Right lobe of liver (tissue), 6 donors: ENCODE data around the gene ZBTB48. TPM values are rescaled to one million over a fixed set of nuclear protein-coding genes. Genes with fewer than 3 reads are reported as not detected.
A peak's percentile ranks its signal among the peaks of the same experiment; 100 is the strongest.

ENCODE experiments used
- ATAC-seq, 4 donors: fragments of 200-7000 bp; cut with Tn5 transposase; one replicate each; pipeline ENCODE4 v1.9.1; 2020; ENCODE audit warnings: mild to moderate bottlenecking in 4 of 4, moderate library complexity in 4 of 4
- DNase-seq, 3 donors: peaks; one replicate each; pipeline ENCODE4 v3.0.0-alpha.2; 2020
- H3K27ac ChIP-seq, 3 donors: fragments of 200-600 bp; one replicate each; pipeline ENCODE4 v1.8.0; 2022
- H3K27me3 ChIP-seq, 2 donors: fragments of 200-600 bp; one replicate each; pipeline ENCODE4 v1.8.0; 2022
- H3K36me3 ChIP-seq, 4 donors: fragments of 200-600 bp; sonication (generic) in 1 of 4; one replicate each; pipeline versions ENCODE4 v1.5.1 to v1.8.0; 2017 to 2022; ENCODE audit warnings: control low read depth in 1 of 4
- H3K4me1 ChIP-seq, 4 donors: fragments of 200-600 bp; sonication (generic) in 1 of 4; one replicate each; pipeline versions ENCODE4 v1.5.1 to v1.8.0; 2017 to 2022; ENCODE audit warnings: control low read depth in 1 of 4
- H3K4me3 ChIP-seq, 3 donors: fragments of 200-600 bp; one replicate each; pipeline ENCODE4 v1.8.0; 2022
- H3K9me3 ChIP-seq, 4 donors: fragments of 200-600 bp; sonication (generic) in 1 of 4; one replicate each; pipeline versions ENCODE4 v1.5.1 to v1.8.0; 2017 to 2022; ENCODE audit warnings: control low read depth in 1 of 4
- CTCF ChIP-seq, 4 donors: fragments of 200-600 bp in 3 of 4; fragments of 450-650 bp in 1 of 4; IDR thresholded peaks; one replicate each; pipeline versions ENCODE4 v1.5.1 to v1.8.0; 2016 to 2022; ENCODE audit warnings: antibody characterized with exemption in 4 of 4, mild to moderate bottlenecking in 2 of 4
- POLR2A ChIP-seq: fragments of 450-650 bp; IDR thresholded peaks from one replicate; pipeline ENCODE4 v1.6.1; 2017; ENCODE audit warnings: antibody characterized with exemption, mild to moderate bottlenecking
- WGBS: methylation state at CpG from one replicate; pipeline ENCODE4 v1.1.6; 2018; ENCODE audit warnings: low coverage, low lambda C conversion rate; ENCODE audit not compliant: insufficient coverage; ENCODE audit errors: missing lambda C conversion rate; 5-methylcytosine and 5-hydroxymethylcytosine counted together
- intact Hi-C, 2 donors: fragments of 100-400 bp; cut with DNase I; formaldehyde crosslinking; loops; one replicate each; pipeline versions ENCODE4 v1.11.2 to v1.14.1; 2022
- small RNA-seq, 2 experiments: library from RNA; depleted of rRNA; stranded (forward); fragments of <200 nt; gene quantifications; one replicate each; pipeline ENCODE3, GENCODE V24; 2016
- total RNA-seq, 6 experiments: library from RNA; depleted of rRNA in 2 of 6; stranded (reverse); fragments of >200 nt in 2 of 6; fragmentation: NEBNext Ultra II Directional in 3 of 6; extraction: Animal tissue kit (Norgen Biotek cat#: 25700) in 3 of 6; gene quantifications; one replicate each; pipeline versions ENCODE4 v1.1.0 to v1.2.4, GENCODE V29; 2016 to 2023
- donor health status: DM: no; HTN: yes; CAD: no.
- donor health status: DM: no; HTN: no; CAD: no.
- donor health status: DM: no; HTN: no; CAD: no.
- donor health status: DM: no; HTN: yes; CAD: no.
- donor health status: DM: no; HTN: yes; CAD: no.

ZBTB48 gene
- total RNA-seq, 6 experiments from 2014 or later: 5.9 to 43.1 (median 19.5) TPM

DNA sequence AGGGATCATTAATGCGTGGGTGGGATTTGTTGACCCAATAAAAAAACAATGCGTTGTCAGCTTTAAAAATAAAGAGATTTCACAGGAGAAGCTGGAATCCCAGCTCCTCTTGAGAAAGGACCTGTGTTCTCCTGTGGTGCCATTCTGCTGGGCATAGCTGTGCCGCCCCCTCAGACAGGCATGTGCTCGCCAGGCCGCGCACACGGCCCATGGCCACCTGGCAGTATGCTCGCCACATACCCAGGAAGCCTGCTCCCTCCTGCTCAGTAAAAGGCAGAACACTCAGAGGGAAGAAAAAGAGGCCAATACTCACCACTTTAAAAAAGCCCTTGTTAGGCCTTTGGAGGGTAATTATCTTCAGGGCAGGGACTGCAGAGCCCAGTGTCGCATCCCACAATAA is 58.0 kb downstream of the ZBTB48 start:
- intact Hi-C loops: loop anchor here in 1 of 2 donors (10.0 kb wide), 1 partner anchor 153 kb away; no protein-coding TSS in a partner anchor

GRCh38 chr1:6638226-6638625 is 58.4 kb downstream of the ZBTB48 start:
- H3K4me3 ChIP-seq: no peak overlapping the region
- no peaks in the 10 kb centered on the region for H3K4me1 ChIP-seq
- WGBS: 59% methylated on average over 6 of the region's 18 CpGs
- intact Hi-C loops: loop anchor here in 1 of 2 donors (10.0 kb wide), 1 partner anchor 153 kb away; no protein-coding TSS in a partner anchor
- no peaks in the 10 kb centered on the region for H3K9me3 ChIP-seq
- TF ChIP-seq POLR2A: no peak
- TF ChIP-seq CTCF (IDR thresholded peaks at IDR 0.05): no peak
- DNase-seq (peak in 1 of 3 donors; percentile 39), ATAC-seq (no peak)
- H3K27ac ChIP-seq: no peak overlapping the region
- peaks cover 0 to 58% (median 10%) of the 10 kb centered on the region in 4 donors for H3K36me3 ChIP-seq
- H3K27me3 ChIP-seq: no peaks in the 10 kb centered on the region

More for the DNA sequence above, 58.0 kb downstream of the ZBTB48 start:
- TF ChIP-seq CTCF (IDR thresholded peaks at IDR 0.05) (no peak), POLR2A (no peak)
- ATAC-seq (no peak), DNase-seq (no peak)
- Histone ChIP-seq H3K36me3 (peaks cover 0 to 63% (median 10%) of the 10 kb centered on the region in 4 donors), H3K9me3 (no peaks in the 10 kb centered on the region), H3K4me3 (no peak overlapping the region), H3K27me3 (no peaks in the 10 kb centered on the region), H3K4me1 (no peaks in the 10 kb centered on the region), H3K27ac (no peak overlapping the region)
- 69% methylated on average over 3 of the region's 9 CpGs for WGBS

Small RNA genes within 50 kb of the gene (small RNA-seq; reads per million reads assigned to genes)
- 0 reads per million in 2 experiments for gene RNU6-731P

Other genes starting within 250 kb of the ZBTB48 start
- 10 to 100 TPM; 10.8 to 19.7 (median 14.1) TPM for gene ACOT7, start 186.2 kb upstream of the ZBTB48 start, total RNA-seq
- gene HES2, start 160.1 kb upstream of the ZBTB48 start, total RNA-seq: 1 to 10 TPM in 1 of 6 experiments, under 1 TPM in 2, not detected in 3; 0.27 to 1.2 (median 0.68) TPM
- 100 to 1,000 TPM in 4 of 6 experiments, 10 to 100 TPM in 2; 81.6 to 149 (median 120) TPM for gene ESPN, start 155.2 kb upstream of the ZBTB48 start, total RNA-seq
- gene TNFRSF25, start 113.8 kb upstream of the ZBTB48 start, total RNA-seq: 1 to 10 TPM; 1.1 to 3.2 (median 2.1) TPM
- 1 to 10 TPM in 5 of 6 experiments, under 1 TPM in 1; 0.70 to 2.3 (median 1.5) TPM for gene PLEKHG5, start 88.3 kb upstream of the ZBTB48 start, total RNA-seq
- gene NOL9, start 25.5 kb upstream of the ZBTB48 start, total RNA-seq: 10 to 100 TPM in 3 of 6 experiments, 1 to 10 TPM in 3; 8.9 to 13.1 (median 10.7) TPM
- under 1 TPM in 1 of 6 experiments, not detected in 5; 0.26 TPM for gene TAS1R1, start 24.7 kb upstream of the ZBTB48 start, total RNA-seq
- 10 to 100 TPM; 12.1 to 24.6 (median 20.0) TPM for gene KLHL21, start 22.9 kb downstream of the ZBTB48 start, total RNA-seq
- gene PHF13, start 33.7 kb downstream of the ZBTB48 start, total RNA-seq: 1 to 10 TPM; 2.7 to 6.2 (median 4.5) TPM
- gene THAP3, start 44.9 kb downstream of the ZBTB48 start, total RNA-seq: 10 to 100 TPM in 4 of 6 experiments, 1 to 10 TPM in 2; 5.9 to 11.3 (median 10.3) TPM
- 10 to 100 TPM; 24.9 to 36.0 (median 28.6) TPM for gene DNAJC11, start 121.8 kb downstream of the ZBTB48 start, total RNA-seq
- gene CAMTA1, start 205.5 kb downstream of the ZBTB48 start, total RNA-seq: 10 to 100 TPM; 32.3 to 49.4 (median 37.2) TPM